GM18505 (cell line): ENCODE results near the gene HEXB.
"Not testable (repeated sequence)": the region's sequence is repeated elsewhere in the genome, so short reads cannot be mapped to it uniquely, and the experiment has no call there.

ENCODE experiments used
- ATAC-seq: cut with Tn5 transposase; IDR thresholded peaks from one replicate; pipeline ENCODE4 v1.9.1; 2021; ENCODE audit not compliant: unreplicated experiment
- POLR2A ChIP-seq: IDR thresholded peaks from 4 replicates; pipeline ENCODE4 v1.6.1; 2011; ENCODE audit warnings: borderline replicate concordance; ENCODE audit not compliant: insufficient read depth, insufficient read length; ENCODE audit errors: extremely low read depth

HEXB gene

GRCh38 chr5:74667396-74667795, 17.6 kb upstream of the HEXB start:
- ATAC-seq, result no peak
- no peak for TF ChIP-seq POLR2A

- TF ChIP-seq POLR2A, result no peak
- no peak for ATAC-seq
These were observed 15.2 kb upstream of the HEXB start for GRCh38 chr5:74669821-74670220.

GRCh38 chr5:74670396-74671038, 14.5 kb upstream of the HEXB start:
- no peak for ATAC-seq
- TF ChIP-seq POLR2A, result no peak

- no peak for TF ChIP-seq POLR2A
- no peak for ATAC-seq
These were observed 12.7 kb upstream of the HEXB start for GRCh38 chr5:74672215-74672877.

- ATAC-seq, result no peak
- no peak for TF ChIP-seq POLR2A
These were observed 11.8 kb upstream of the HEXB start for GRCh38 chr5:74673011-74673790.

GRCh38 chr5:74676466-74676865, 8.6 kb upstream of the HEXB start:
- ATAC-seq, result not testable (repeated sequence)

- not testable (repeated sequence) for ATAC-seq
These were observed 6.9 kb upstream of the HEXB start for GRCh38 chr5:74678123-74678522.

- ATAC-seq, result not testable (repeated sequence)
These were observed 5.7 kb upstream of the HEXB start for GRCh38 chr5:74679300-74679699.

GRCh38 chr5:74679966-74680365, 5.1 kb upstream of the HEXB start:
- TF ChIP-seq POLR2A, result no peak
- ATAC-seq, result no peak

- peak; percentile 67 for ATAC-seq
- no peak for TF ChIP-seq POLR2A
These were observed 1.1 kb downstream of the HEXB start for GRCh38 chr5:74685979-74686631.

- no peak for TF ChIP-seq POLR2A
- no peak for ATAC-seq
These were observed 2.1 kb downstream of the HEXB start for GRCh38 chr5:74686962-74687751.

GRCh38 chr5:74693191-74693590, 8.2 kb downstream of the HEXB start:
- no peak for ATAC-seq
- no peak for TF ChIP-seq POLR2A

GRCh38 chr5:74717596-74717995, 32.6 kb downstream of the HEXB start:
- ATAC-seq, result no peak
- TF ChIP-seq POLR2A, result no peak

- ATAC-seq, result no peak
- TF ChIP-seq POLR2A, result no peak
These were observed 37.2 kb downstream of the HEXB start for GRCh38 chr5:74722271-74722670.

GRCh38 chr5:74725331-74725730, 40.3 kb downstream of the HEXB start:
- no peak for ATAC-seq

More at GRCh38 chr5:74725331-74725730, 40.3 kb downstream of the HEXB start:
- TF ChIP-seq POLR2A, result no peak
